Neural cell (in vitro differentiated cells): ENCODE data around the gene NLRC5. TPM values are rescaled to one million over a fixed set of nuclear protein-coding genes. Genes with fewer than 3 reads are reported as not detected.

Experiments
- H2AFZ ChIP-seq: fragments of 200-600, 300-800 bp; sonication (generic), shearing (Covaris generic); 2 replicates; pipeline ENCODE4 v1.6.0; 2014; ENCODE audit warnings: low read depth, mild to moderate bottlenecking, antibody characterized with exemption, low read length, moderate library complexity
- H3F3A ChIP-seq: fragments of 200-600 bp; shearing (Covaris generic); 2 replicates; pipeline ENCODE4 v1.6.1; 2016; ENCODE audit warnings: mild to moderate bottlenecking, moderate library complexity, mixed read lengths, antibody characterized with exemption, low read length; ENCODE audit not compliant: insufficient read depth, poor library complexity, severe bottlenecking
- H3K27ac ChIP-seq: fragments of 200-600, 300-800 bp; sonication (generic), shearing (Covaris generic); 2 replicates; pipeline ENCODE4 v1.5.1; 2014; ENCODE audit warnings: mild to moderate bottlenecking, low read length, moderate library complexity
- H3K27me3 ChIP-seq: fragments of 300-800, 200-600 bp; sonication (generic), shearing (Covaris generic); 2 replicates; pipeline ENCODE4 v1.6.0; 2014; ENCODE audit warnings: mild to moderate bottlenecking, low read depth, low read length, moderate library complexity; ENCODE audit not compliant: insufficient read depth
- H3K36me3 ChIP-seq: fragments of 300-800, 200-600 bp; sonication (generic), shearing (Covaris generic); 2 replicates; pipeline ENCODE4 v1.5.1; 2014; ENCODE audit warnings: mild to moderate bottlenecking, antibody characterized with exemption, low read length, moderate library complexity; ENCODE audit not compliant: insufficient read depth
- H3K4me2 ChIP-seq: fragments of 300-800, 200-600 bp; sonication (generic), shearing (Covaris generic); 2 replicates; pipeline ENCODE4 v1.6.0; 2014; ENCODE audit warnings: mild to moderate bottlenecking, low read length
- H3K4me3 ChIP-seq: fragments of 300-800, 200-600 bp; sonication (generic), shearing (Covaris generic); 2 replicates; pipeline ENCODE4 v1.5.1; 2014; ENCODE audit warnings: mild to moderate bottlenecking, low read length, moderate library complexity
- H3K79me2 ChIP-seq: fragments of 200-600 bp; shearing (Covaris generic); replicated peaks from 2 replicates; pipeline ENCODE4 v1.6.0; 2014; ENCODE audit warnings: mild to moderate bottlenecking, low read length, moderate library complexity; ENCODE audit not compliant: insufficient read depth
- H3K9ac ChIP-seq: fragments of 300-800, 200-600 bp; sonication (generic), shearing (Covaris generic); 2 replicates; pipeline ENCODE4 v1.6.1; 2016; ENCODE audit warnings: mild to moderate bottlenecking, low read length, mixed read lengths
- H3K9me2 ChIP-seq: fragments of 200-600 bp; shearing (Covaris generic); 2 replicates; pipeline ENCODE4 v1.6.1; 2016; ENCODE audit warnings: mild to moderate bottlenecking, low read length, mixed read lengths; ENCODE audit not compliant: insufficient read depth
- H3K9me3 ChIP-seq: fragments of 200-600, 300-800 bp; sonication (generic), shearing (Covaris generic); 2 replicates; pipeline ENCODE4 v1.6.1; 2016; ENCODE audit warnings: mild to moderate bottlenecking, mixed run types, low read length, moderate library complexity, mixed read lengths
- H4K20me1 ChIP-seq: fragments of 200-600 bp; shearing (Covaris generic); 2 replicates; pipeline ENCODE4 v1.6.1; 2016; ENCODE audit warnings: mild to moderate bottlenecking, mixed run types; ENCODE audit not compliant: insufficient read depth
- EP300 ChIP-seq: fragments of 450-650 bp; conservative IDR thresholded peaks from 2 replicates; pipeline ENCODE4 v1.6.1; 2014; ENCODE audit warnings: antibody characterized with exemption, mild to moderate bottlenecking, moderate library complexity; ENCODE audit not compliant: poor library complexity, severe bottlenecking
- EZH2 ChIP-seq: fragments of 200-600, 300-800 bp; shearing (Covaris generic), sonication (generic); IDR thresholded peaks from 2 replicates; pipeline ENCODE4 v1.6.1; 2014; ENCODE audit warnings: antibody characterized with exemption, low read length, borderline replicate concordance, mild to moderate bottlenecking; ENCODE audit not compliant: insufficient read depth, poor library complexity, severe bottlenecking
- MXI1 ChIP-seq: fragments of 450-650 bp; conservative IDR thresholded peaks from 2 replicates; pipeline ENCODE4 v1.6.1; 2014; ENCODE audit warnings: antibody characterized with exemption, mild to moderate bottlenecking; ENCODE audit not compliant: poor library complexity, severe bottlenecking
- POLR2AphosphoS5 ChIP-seq: IDR thresholded peaks from 2 replicates; pipeline ENCODE4 v1.6.1; 2012
- RAD21 ChIP-seq: fragments of 450-650 bp; conservative IDR thresholded peaks from 2 replicates; pipeline ENCODE4 v1.6.1; 2014; ENCODE audit warnings: antibody characterized with exemption, mild to moderate bottlenecking, moderate library complexity
- SMC3 ChIP-seq: fragments of 450-650 bp; conservative IDR thresholded peaks from 2 replicates; pipeline ENCODE4 v1.6.1; 2014; ENCODE audit warnings: antibody characterized with exemption, mild to moderate bottlenecking, moderate library complexity; ENCODE audit not compliant: poor library complexity
- polyA plus RNA-seq: library from polyadenylated mRNA; depleted of rRNA; stranded (reverse); fragments of >200 nt; gene quantifications from 2 replicates; pipeline ENCODE4 v1.2.3, GENCODE V29; 2014
- TF ChIP-seq, protein P1 (sequence below): fragments of 450-650 bp; IDR thresholded peaks from 2 replicates; pipeline ENCODE4 v1.5.1; 2014; ENCODE audit warnings: antibody characterized with exemption, mild to moderate bottlenecking, moderate library complexity; ENCODE audit not compliant: poor library complexity, severe bottlenecking
- TF ChIP-seq, protein P2 (sequence below): IDR thresholded peaks from 2 replicates; pipeline ENCODE4 v1.6.1; 2012; ENCODE audit warnings: borderline replicate concordance

NLRC5 gene
- polyA plus RNA-seq, 1 donor from 2014 or later, result not detected

DNA sequence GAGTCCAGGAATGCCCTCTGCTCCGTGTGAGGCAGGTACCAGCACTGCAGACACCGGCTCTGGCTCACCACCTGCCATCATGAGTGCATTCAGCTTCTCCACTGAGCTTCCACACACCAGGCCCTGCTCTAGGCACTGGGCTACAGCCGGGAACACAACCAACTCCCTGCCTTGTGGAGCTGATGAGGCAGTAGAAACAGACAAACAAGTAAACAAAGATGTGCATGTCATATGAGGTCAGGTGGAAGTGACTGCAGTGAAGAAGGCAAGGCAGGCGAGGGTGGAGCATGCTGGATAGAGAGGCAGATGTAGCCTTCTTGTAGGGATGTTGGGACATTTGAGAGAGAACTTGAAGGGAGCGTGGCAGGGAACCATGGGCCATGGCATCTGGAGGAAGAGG is 5.0 kb downstream of the NLRC5 start:
- H3F3A ChIP-seq, result no peaks in the 10 kb centered on the region
- H3K9me3 ChIP-seq, result no peaks in the 10 kb centered on the region
- TF ChIP-seq, protein P1, sequence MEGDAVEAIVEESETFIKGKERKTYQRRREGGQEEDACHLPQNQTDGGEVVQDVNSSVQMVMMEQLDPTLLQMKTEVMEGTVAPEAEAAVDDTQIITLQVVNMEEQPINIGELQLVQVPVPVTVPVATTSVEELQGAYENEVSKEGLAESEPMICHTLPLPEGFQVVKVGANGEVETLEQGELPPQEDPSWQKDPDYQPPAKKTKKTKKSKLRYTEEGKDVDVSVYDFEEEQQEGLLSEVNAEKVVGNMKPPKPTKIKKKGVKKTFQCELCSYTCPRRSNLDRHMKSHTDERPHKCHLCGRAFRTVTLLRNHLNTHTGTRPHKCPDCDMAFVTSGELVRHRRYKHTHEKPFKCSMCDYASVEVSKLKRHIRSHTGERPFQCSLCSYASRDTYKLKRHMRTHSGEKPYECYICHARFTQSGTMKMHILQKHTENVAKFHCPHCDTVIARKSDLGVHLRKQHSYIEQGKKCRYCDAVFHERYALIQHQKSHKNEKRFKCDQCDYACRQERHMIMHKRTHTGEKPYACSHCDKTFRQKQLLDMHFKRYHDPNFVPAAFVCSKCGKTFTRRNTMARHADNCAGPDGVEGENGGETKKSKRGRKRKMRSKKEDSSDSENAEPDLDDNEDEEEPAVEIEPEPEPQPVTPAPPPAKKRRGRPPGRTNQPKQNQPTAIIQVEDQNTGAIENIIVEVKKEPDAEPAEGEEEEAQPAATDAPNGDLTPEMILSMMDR, result no peak
- TF ChIP-seq RAD21 (no peak), POLR2AphosphoS5 (no peak), MXI1 (no peak)
- TF ChIP-seq, protein P2, sequence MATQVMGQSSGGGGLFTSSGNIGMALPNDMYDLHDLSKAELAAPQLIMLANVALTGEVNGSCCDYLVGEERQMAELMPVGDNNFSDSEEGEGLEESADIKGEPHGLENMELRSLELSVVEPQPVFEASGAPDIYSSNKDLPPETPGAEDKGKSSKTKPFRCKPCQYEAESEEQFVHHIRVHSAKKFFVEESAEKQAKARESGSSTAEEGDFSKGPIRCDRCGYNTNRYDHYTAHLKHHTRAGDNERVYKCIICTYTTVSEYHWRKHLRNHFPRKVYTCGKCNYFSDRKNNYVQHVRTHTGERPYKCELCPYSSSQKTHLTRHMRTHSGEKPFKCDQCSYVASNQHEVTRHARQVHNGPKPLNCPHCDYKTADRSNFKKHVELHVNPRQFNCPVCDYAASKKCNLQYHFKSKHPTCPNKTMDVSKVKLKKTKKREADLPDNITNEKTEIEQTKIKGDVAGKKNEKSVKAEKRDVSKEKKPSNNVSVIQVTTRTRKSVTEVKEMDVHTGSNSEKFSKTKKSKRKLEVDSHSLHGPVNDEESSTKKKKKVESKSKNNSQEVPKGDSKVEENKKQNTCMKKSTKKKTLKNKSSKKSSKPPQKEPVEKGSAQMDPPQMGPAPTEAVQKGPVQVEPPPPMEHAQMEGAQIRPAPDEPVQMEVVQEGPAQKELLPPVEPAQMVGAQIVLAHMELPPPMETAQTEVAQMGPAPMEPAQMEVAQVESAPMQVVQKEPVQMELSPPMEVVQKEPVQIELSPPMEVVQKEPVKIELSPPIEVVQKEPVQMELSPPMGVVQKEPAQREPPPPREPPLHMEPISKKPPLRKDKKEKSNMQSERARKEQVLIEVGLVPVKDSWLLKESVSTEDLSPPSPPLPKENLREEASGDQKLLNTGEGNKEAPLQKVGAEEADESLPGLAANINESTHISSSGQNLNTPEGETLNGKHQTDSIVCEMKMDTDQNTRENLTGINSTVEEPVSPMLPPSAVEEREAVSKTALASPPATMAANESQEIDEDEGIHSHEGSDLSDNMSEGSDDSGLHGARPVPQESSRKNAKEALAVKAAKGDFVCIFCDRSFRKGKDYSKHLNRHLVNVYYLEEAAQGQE, result no peak
- no peaks in the 10 kb centered on the region for H4K20me1 ChIP-seq
- no peak overlapping the region for H3K27ac ChIP-seq
- no peaks in the 10 kb centered on the region for H3K36me3 ChIP-seq
- H3K79me2 ChIP-seq, result no peaks in the 10 kb centered on the region
- H3K4me2 ChIP-seq, result no peak overlapping the region
- H2AFZ ChIP-seq, result no peak overlapping the region
- no peaks in the 10 kb centered on the region for H3K9me2 ChIP-seq
- no peak overlapping the region for H3K9ac ChIP-seq
- H3K4me3 ChIP-seq, result no peak overlapping the region
- H3K27me3 ChIP-seq, result peaks cover 19% of the 10 kb centered on the region

DNA sequence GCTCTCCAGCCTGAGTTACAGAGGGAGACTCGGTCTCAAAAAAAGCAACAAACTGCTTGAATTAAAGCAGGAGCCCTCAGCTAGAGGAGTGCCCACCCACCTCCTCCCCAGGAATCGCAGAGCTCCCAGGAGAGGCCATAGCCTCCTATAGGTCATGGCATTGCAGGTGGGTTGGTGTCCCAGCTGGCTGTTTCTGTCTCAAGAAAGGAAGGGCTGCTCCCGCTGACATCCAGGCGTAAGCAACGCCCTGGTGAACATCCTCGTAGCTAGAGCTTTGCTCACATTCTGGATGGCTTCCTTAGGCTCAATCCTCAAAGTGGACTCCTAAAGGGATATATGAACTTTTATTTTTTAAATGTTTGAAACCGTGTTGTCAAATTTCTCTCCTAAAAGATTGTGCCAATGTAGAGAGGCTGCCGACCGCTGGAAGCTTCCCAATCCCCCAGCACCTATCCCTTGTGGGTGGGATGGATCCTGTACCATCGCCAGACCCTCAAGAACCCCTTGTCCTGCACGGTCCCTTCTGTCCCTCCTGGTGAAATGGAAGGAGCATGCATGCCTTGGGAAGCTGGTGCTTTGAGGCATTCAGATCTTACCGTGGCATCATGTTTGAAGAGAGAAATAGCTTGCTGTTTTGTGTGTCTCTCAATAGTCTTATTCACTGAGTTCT is 5.9 kb downstream of the NLRC5 start:
- H3K9me3 ChIP-seq, result no peaks in the 10 kb centered on the region
- H3K9ac ChIP-seq, result no peak overlapping the region
- H2AFZ ChIP-seq, result no peak overlapping the region
- H3K27me3 ChIP-seq, result peaks cover 10% of the 10 kb centered on the region
- no peaks in the 10 kb centered on the region for H4K20me1 ChIP-seq
- H3K4me3 ChIP-seq, result no peak overlapping the region
- H3K79me2 ChIP-seq, result no peaks in the 10 kb centered on the region
- TF ChIP-seq, protein P1, result no peak
- no peak for TF ChIP-seq SMC3
- no peak for TF ChIP-seq MXI1
- TF ChIP-seq RAD21, result no peak
- TF ChIP-seq EZH2, result no peak
- TF ChIP-seq POLR2AphosphoS5, result no peak
- TF ChIP-seq, protein P2, result no peak
- TF ChIP-seq EP300, result no peak
- no peaks in the 10 kb centered on the region for H3K9me2 ChIP-seq
- no peaks in the 10 kb centered on the region for H3F3A ChIP-seq
- no peak overlapping the region for H3K27ac ChIP-seq
- no peaks in the 10 kb centered on the region for H3K36me3 ChIP-seq
- H3K4me2 ChIP-seq, result no peak overlapping the region
